Trophoblast cell (in vitro differentiated cells and primary cell): ENCODE measurements around the gene KCTD8.

ENCODE experiments used
- DNase-seq, 2 donors: peaks; one replicate each; pipeline ENCODE4 v3.0.0-alpha.2; 2016
- H2AFZ ChIP-seq: 2 replicates; pipeline ENCODE4 v1.6.1; 2013; ENCODE audit warnings: low read length, moderate library complexity, mild to moderate bottlenecking; ENCODE audit not compliant: insufficient read depth, poor library complexity
- H2AK5ac ChIP-seq: 2 replicates; pipeline ENCODE4 v1.6.1; 2013; ENCODE audit warnings: mild to moderate bottlenecking, low read length
- H2BK120ac ChIP-seq: 2 replicates; pipeline ENCODE4 v1.6.1; 2013; ENCODE audit warnings: low read length, mild to moderate bottlenecking, moderate library complexity; ENCODE audit not compliant: insufficient read depth, poor library complexity
- H2BK12ac ChIP-seq: 2 replicates; pipeline ENCODE4 v1.6.1; 2013; ENCODE audit warnings: mild to moderate bottlenecking, low read length, moderate library complexity
- H2BK5ac ChIP-seq: 2 replicates; pipeline ENCODE4 v1.6.1; 2013; ENCODE audit warnings: low read length, low read depth, moderate library complexity, mild to moderate bottlenecking; ENCODE audit not compliant: poor library complexity
- H3K14ac ChIP-seq: 2 replicates; pipeline ENCODE4 v1.6.1; 2013; ENCODE audit warnings: mild to moderate bottlenecking, low read length
- H3K18ac ChIP-seq: 2 replicates; pipeline ENCODE4 v1.6.1; 2013; ENCODE audit warnings: mild to moderate bottlenecking, low read length
- H3K23ac ChIP-seq: 2 replicates; pipeline ENCODE4 v1.6.1; 2013; ENCODE audit warnings: low read length
- H3K27ac ChIP-seq: 2 replicates; pipeline ENCODE4 v1.5.1; 2013; ENCODE audit warnings: low read depth, mild to moderate bottlenecking, inconsistent platforms, low read length, moderate library complexity
- H3K27me3 ChIP-seq: 2 replicates; pipeline ENCODE4 v1.6.1; 2013; ENCODE audit warnings: inconsistent platforms, mild to moderate bottlenecking, low read length, moderate library complexity; ENCODE audit not compliant: insufficient read depth
- H3K36me3 ChIP-seq, 2 experiments: 1 replicate in 1 of 2; 2 replicates in 1 of 2; pipeline ENCODE4 v1.6.1; 2013; ENCODE audit warnings: low read length in 2 of 2, mild to moderate bottlenecking in 2 of 2, moderate library complexity in 1 of 2; ENCODE audit not compliant: insufficient read depth in 2 of 2, control insufficient read depth in 1 of 2
- H3K4ac ChIP-seq: 2 replicates; pipeline ENCODE4 v1.6.1; 2013; ENCODE audit warnings: low read depth, mild to moderate bottlenecking, low read length, moderate library complexity
- H3K4me1 ChIP-seq, 2 experiments: 1 replicate in 1 of 2; 2 replicates in 1 of 2; pipeline ENCODE4 v1.6.1; 2013; ENCODE audit warnings: low read length in 2 of 2, mild to moderate bottlenecking in 2 of 2, moderate library complexity in 1 of 2; ENCODE audit not compliant: insufficient read depth in 2 of 2, control insufficient read depth in 1 of 2
- H3K4me2 ChIP-seq: 2 replicates; pipeline ENCODE4 v1.6.1; 2013; ENCODE audit warnings: inconsistent platforms, mild to moderate bottlenecking, low read length, moderate library complexity
- H3K4me3 ChIP-seq: 2 replicates; pipeline ENCODE4 v1.5.1; 2013; ENCODE audit warnings: mild to moderate bottlenecking, low read depth, low read length, inconsistent platforms
- H3K79me1 ChIP-seq: one replicate; pipeline ENCODE4 v1.6.1; 2013; ENCODE audit warnings: low read length
- H3K79me2 ChIP-seq: 2 replicates; pipeline ENCODE4 v1.6.1; 2013; ENCODE audit warnings: low read length, mild to moderate bottlenecking; ENCODE audit not compliant: control insufficient read depth, insufficient read depth, poor library complexity
- H3K9ac ChIP-seq: 2 replicates; pipeline ENCODE4 v1.6.1; 2013; ENCODE audit warnings: mild to moderate bottlenecking, low read length
- H3K9me3 ChIP-seq: 2 replicates; pipeline ENCODE4 v1.6.1; 2013; ENCODE audit warnings: low read depth, mild to moderate bottlenecking, control low read depth, inconsistent platforms, low read length; ENCODE audit not compliant: insufficient read depth
- H4K12ac ChIP-seq: 2 replicates; pipeline ENCODE4 v1.6.1; 2013; ENCODE audit warnings: low read depth, mild to moderate bottlenecking, low read length, moderate library complexity
- H4K8ac ChIP-seq: 2 replicates; pipeline ENCODE4 v1.6.1; 2013; ENCODE audit warnings: low read depth, mild to moderate bottlenecking, low read length, moderate library complexity
- H4K91ac ChIP-seq: one replicate; pipeline ENCODE4 v1.6.1; 2013; ENCODE audit warnings: low read depth, mild to moderate bottlenecking, low read length, moderate library complexity
- WGBS: extraction: QIAGEN DNeasy Blood & Tissue Kit; methylation state at CpG from one replicate; pipeline ENCODE4 v1.1.7; 2013; ENCODE audit warnings: missing lambda C conversion rate; ENCODE audit not compliant: insufficient read length, insufficient coverage; ENCODE audit errors: extremely low coverage; 5-methylcytosine and 5-hydroxymethylcytosine counted together

The KCTD8 gene

GRCh38 chr4:44279469-44279868 is 169.1 kb downstream of the KCTD8 start:
- Histone ChIP-seq H3K27me3 (no peaks in the 10 kb centered on the region), H3K36me3 (no peaks in the 10 kb centered on the region), H2BK5ac (no peak overlapping the region), H3K4me2 (no peak overlapping the region), H2AFZ (no peak overlapping the region), H2BK120ac (no peak overlapping the region), H3K9ac (no peak overlapping the region), H3K14ac (no peak overlapping the region), H3K27ac (no peak overlapping the region), H3K23ac (no peak overlapping the region), H3K18ac (no peak overlapping the region), H4K91ac (no peak overlapping the region), H3K4me3 (no peak overlapping the region), H2BK12ac (no peak overlapping the region), H4K8ac (no peak overlapping the region), H3K79me1 (no peaks in the 10 kb centered on the region), H3K9me3 (no peaks in the 10 kb centered on the region), H4K12ac (no peak overlapping the region), H3K4ac (no peak overlapping the region), H2AK5ac (no peak overlapping the region), H3K79me2 (no peaks in the 10 kb centered on the region), H3K4me1 (no peaks in the 10 kb centered on the region)
- no CpG with 5 or more reads among the region's 1 CpG for WGBS
- DNase-seq = no peak

- no CpG with 5 or more reads among the region's 1 CpG for WGBS
- Histone ChIP-seq H3K27me3 (no peaks in the 10 kb centered on the region), H2BK5ac (no peak overlapping the region)
Measured at GRCh38 chr4:44279066-44279465, 169.5 kb downstream of the KCTD8 start.

DNA sequence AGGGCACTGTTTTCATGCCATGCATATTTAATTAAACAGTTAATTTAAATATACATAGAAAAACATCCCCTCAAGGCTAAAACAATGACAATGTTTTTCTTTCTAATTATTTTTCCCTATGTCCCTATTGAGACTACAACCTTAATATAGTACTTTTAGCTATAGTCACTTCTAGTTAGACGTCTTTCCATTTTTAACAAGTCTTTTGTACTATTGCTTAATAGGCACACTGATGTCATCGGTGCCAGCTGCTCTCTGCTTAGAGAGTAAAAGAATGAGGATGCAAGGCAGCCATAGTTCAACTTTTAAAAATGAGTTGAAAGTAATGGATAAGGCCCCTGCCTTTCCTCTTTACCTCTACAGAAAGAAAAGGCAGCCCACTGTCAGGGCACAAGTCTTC is 191.1 kb downstream of the KCTD8 start:
- no peak overlapping the region for H3K4me2 ChIP-seq
- no peak overlapping the region for H3K27ac ChIP-seq
- no peak overlapping the region for H3K14ac ChIP-seq
- no peak overlapping the region for H4K8ac ChIP-seq
- no CpG with 5 or more reads among the region's 2 CpGs for WGBS
- H2BK12ac ChIP-seq = no peak overlapping the region
- DNase-seq = peak in 1 of 2 donors; percentile 20
- no peaks in the 10 kb centered on the region for H3K79me1 ChIP-seq
- H3K4me3 ChIP-seq = no peak overlapping the region
- no peak overlapping the region for H2BK5ac ChIP-seq
- H4K91ac ChIP-seq = no peak overlapping the region
- H3K18ac ChIP-seq = no peak overlapping the region
- H2AFZ ChIP-seq = no peak overlapping the region
- no peak overlapping the region for H2BK120ac ChIP-seq
- no peak overlapping the region for H2AK5ac ChIP-seq
- H3K9me3 ChIP-seq = no peaks in the 10 kb centered on the region
- no peak overlapping the region for H3K9ac ChIP-seq
- no peaks in the 10 kb centered on the region for H3K27me3 ChIP-seq
- H4K12ac ChIP-seq = no peak overlapping the region
- H3K36me3 ChIP-seq = no peaks in the 10 kb centered on the region
- no peak overlapping the region for H3K4ac ChIP-seq
- H3K79me2 ChIP-seq = no peaks in the 10 kb centered on the region
- H3K23ac ChIP-seq = no peak overlapping the region
- H3K4me1 ChIP-seq = no peaks in the 10 kb centered on the region

More at GRCh38 chr4:44279066-44279465, 169.5 kb downstream of the KCTD8 start:
- H3K14ac ChIP-seq = no peak overlapping the region
- H4K91ac ChIP-seq = no peak overlapping the region
- H4K8ac ChIP-seq = no peak overlapping the region
- H2AK5ac ChIP-seq = no peak overlapping the region
- no peaks in the 10 kb centered on the region for H3K9me3 ChIP-seq
- no peak overlapping the region for H3K9ac ChIP-seq
- H3K4me2 ChIP-seq = no peak overlapping the region
- H2AFZ ChIP-seq = no peak overlapping the region
- H3K79me1 ChIP-seq = no peaks in the 10 kb centered on the region
- H4K12ac ChIP-seq = no peak overlapping the region
- no peaks in the 10 kb centered on the region for H3K36me3 ChIP-seq
- H3K23ac ChIP-seq = no peak overlapping the region
- H2BK120ac ChIP-seq = no peak overlapping the region
- no peak overlapping the region for H3K18ac ChIP-seq
- no peak overlapping the region for H3K4me3 ChIP-seq
- no peaks in the 10 kb centered on the region for H3K79me2 ChIP-seq
- no peak overlapping the region for H3K27ac ChIP-seq
- DNase-seq = no peak
- H3K4me1 ChIP-seq = no peaks in the 10 kb centered on the region
- no peak overlapping the region for H2BK12ac ChIP-seq
- H3K4ac ChIP-seq = no peak overlapping the region

DNA sequence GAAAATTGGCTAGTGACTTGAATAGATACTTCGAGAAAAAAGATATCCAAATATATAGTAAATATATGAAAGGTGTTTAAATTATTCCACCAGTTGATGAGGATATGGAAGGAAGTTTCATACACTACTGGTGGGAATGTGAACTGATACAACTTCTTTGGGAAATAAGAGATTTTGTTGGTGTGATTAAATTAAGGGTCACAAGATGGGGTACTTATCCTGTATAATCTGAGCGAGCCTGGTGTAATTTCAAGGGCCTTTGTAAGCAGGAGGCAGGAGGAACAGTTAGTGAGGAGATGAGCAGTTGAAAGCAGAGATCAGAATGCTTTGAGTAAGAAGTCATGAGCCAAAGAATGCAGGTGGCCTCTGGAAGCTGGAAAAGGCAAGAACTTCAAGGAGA is 192.2 kb downstream of the KCTD8 start:
- no peak overlapping the region for H2BK12ac ChIP-seq
- H3K27me3 ChIP-seq = no peaks in the 10 kb centered on the region
- DNase-seq = no peak
- H4K12ac ChIP-seq = no peak overlapping the region
- H3K9me3 ChIP-seq = no peaks in the 10 kb centered on the region
- no peak overlapping the region for H3K4ac ChIP-seq
- H3K4me3 ChIP-seq = no peak overlapping the region
- no peaks in the 10 kb centered on the region for H3K79me2 ChIP-seq
- no peak overlapping the region for H3K23ac ChIP-seq
- H3K14ac ChIP-seq = no peak overlapping the region
- no peak overlapping the region for H3K18ac ChIP-seq
- H4K91ac ChIP-seq = no peak overlapping the region
- no peak overlapping the region for H3K27ac ChIP-seq
- no peak overlapping the region for H2AK5ac ChIP-seq
- H3K79me1 ChIP-seq = no peaks in the 10 kb centered on the region
- H2BK5ac ChIP-seq = no peak overlapping the region
- no peak overlapping the region for H2AFZ ChIP-seq
- H3K36me3 ChIP-seq = no peaks in the 10 kb centered on the region
- H3K9ac ChIP-seq = no peak overlapping the region
- no peaks in the 10 kb centered on the region for H3K4me1 ChIP-seq
- no peak overlapping the region for H2BK120ac ChIP-seq
- no peak overlapping the region for H3K4me2 ChIP-seq
- no peak overlapping the region for H4K8ac ChIP-seq
- no CpG with 5 or more reads among the region's 2 CpGs for WGBS
